Measurements from ENCODE around the gene SPRING1. TPM values are rescaled to one million over a fixed set of nuclear protein-coding genes. Genes with fewer than 3 reads are reported as not detected.

The SPRING1 gene
- polyA plus RNA-seq (2012; ENCODE audit: missing spikeins), result 9.1 TPM

- DNase-seq (ENCODE audit: insufficient read length) (peak; percentile 98), FAIRE-seq (peak; percentile 98)
- TF ChIP-seq POLR2AphosphoS5 (IDR thresholded peaks at IDR 0.05; ENCODE audit: low read depth, low read length) (peak; percentile 74), TAF1 (IDR thresholded peaks at IDR 0.05; ENCODE audit: borderline replicate concordance, low read depth, low read length) (0 out of 2 replicates have a peak, but pooled peaks have one; percentile 54), POLR2A (IDR thresholded peaks at IDR 0.05; ENCODE audit: low read depth, low read length) (peak; percentile 91; the same call in 1 of the 2 replicates)
These were observed at the start of gene SPRING1, which contains the start of gene RNFT2 for GRCh38 chr12:116737774-116738657. Gene SPRING1, minus strand, starts transcription at chr12:116738069. Its CDS starts 169 bp downstream, at chr12:116737900. Gene RNFT2, plus strand, starts transcription at chr12:116738315. Its CDS starts 2,183 bp downstream, at chr12:116740498.

GRCh38 chr12:116784238-116784612, 46.4 kb upstream of the SPRING1 start:
- TF ChIP-seq POLR2A (IDR thresholded peaks at IDR 0.05; ENCODE audit: low read depth, low read length) (no peak), TAF1 (IDR thresholded peaks at IDR 0.05; ENCODE audit: borderline replicate concordance, low read depth, low read length) (no peak), POLR2AphosphoS5 (IDR thresholded peaks at IDR 0.05; ENCODE audit: low read depth, low read length) (no peak)
- DNase-seq (ENCODE audit: insufficient read length) (no peak), FAIRE-seq (no peak)

GRCh38 chr12:116783525-116784237, 45.8 kb upstream of the SPRING1 start:
- TF ChIP-seq POLR2AphosphoS5 (IDR thresholded peaks at IDR 0.05; ENCODE audit: low read depth, low read length) (no peak), POLR2A (IDR thresholded peaks at IDR 0.05; ENCODE audit: low read depth, low read length) (no peak), TAF1 (IDR thresholded peaks at IDR 0.05; ENCODE audit: borderline replicate concordance, low read depth, low read length) (no peak)
- DNase-seq (ENCODE audit: insufficient read length) (no peak), FAIRE-seq (no peak)

- FAIRE-seq (no peak), DNase-seq (ENCODE audit: insufficient read length) (no peak)
- TF ChIP-seq TAF1 (IDR thresholded peaks at IDR 0.05; ENCODE audit: borderline replicate concordance, low read depth, low read length) (no peak), POLR2A (IDR thresholded peaks at IDR 0.05; ENCODE audit: low read depth, low read length) (no peak), POLR2AphosphoS5 (IDR thresholded peaks at IDR 0.05; ENCODE audit: low read depth, low read length) (no peak)
These were observed 43.1 kb upstream of the SPRING1 start for GRCh38 chr12:116780942-116781341.

GRCh38 chr12:116779597-116779996, 41.7 kb upstream of the SPRING1 start:
- FAIRE-seq (no peak), DNase-seq (ENCODE audit: insufficient read length) (no peak)
- TF ChIP-seq TAF1 (IDR thresholded peaks at IDR 0.05; ENCODE audit: borderline replicate concordance, low read depth, low read length) (no peak), POLR2AphosphoS5 (IDR thresholded peaks at IDR 0.05; ENCODE audit: low read depth, low read length) (no peak), POLR2A (IDR thresholded peaks at IDR 0.05; ENCODE audit: low read depth, low read length) (no peak)

- FAIRE-seq, result no peak
- TF ChIP-seq POLR2AphosphoS5 (IDR thresholded peaks at IDR 0.05; ENCODE audit: low read depth, low read length) (no peak), POLR2A (IDR thresholded peaks at IDR 0.05; ENCODE audit: low read depth, low read length) (no peak), TAF1 (IDR thresholded peaks at IDR 0.05; ENCODE audit: borderline replicate concordance, low read depth, low read length) (no peak)
- DNase-seq (ENCODE audit: insufficient read length), result no peak
These were observed 39.4 kb upstream of the SPRING1 start for GRCh38 chr12:116777245-116777644.

- FAIRE-seq, result no peak
- DNase-seq (ENCODE audit: insufficient read length), result no peak
- no peak for TF ChIP-seq TAF1 (IDR thresholded peaks at IDR 0.05; ENCODE audit: borderline replicate concordance, low read depth, low read length)
These were observed 36.2 kb upstream of the SPRING1 start for GRCh38 chr12:116774020-116774419.

- no peak for DNase-seq (ENCODE audit: insufficient read length)
- no peak for FAIRE-seq
- TF ChIP-seq TAF1 (IDR thresholded peaks at IDR 0.05; ENCODE audit: borderline replicate concordance, low read depth, low read length), result no peak
- TF ChIP-seq POLR2A (IDR thresholded peaks at IDR 0.05; ENCODE audit: low read depth, low read length), result no peak
- no peak for TF ChIP-seq POLR2AphosphoS5 (IDR thresholded peaks at IDR 0.05; ENCODE audit: low read depth, low read length)
These were observed 35.4 kb upstream of the SPRING1 start for GRCh38 chr12:116773276-116773731.

GRCh38 chr12:116771651-116772050, 33.8 kb upstream of the SPRING1 start:
- FAIRE-seq (no peak), DNase-seq (ENCODE audit: insufficient read length) (no peak)
- TF ChIP-seq POLR2A (IDR thresholded peaks at IDR 0.05; ENCODE audit: low read depth, low read length) (no peak), TAF1 (IDR thresholded peaks at IDR 0.05; ENCODE audit: borderline replicate concordance, low read depth, low read length) (no peak), POLR2AphosphoS5 (IDR thresholded peaks at IDR 0.05; ENCODE audit: low read depth, low read length) (no peak)

GRCh38 chr12:116766746-116767145, 28.9 kb upstream of the SPRING1 start:
- DNase-seq (ENCODE audit: insufficient read length) (no peak), FAIRE-seq (no peak)
- TF ChIP-seq POLR2AphosphoS5 (IDR thresholded peaks at IDR 0.05; ENCODE audit: low read depth, low read length) (no peak), TAF1 (IDR thresholded peaks at IDR 0.05; ENCODE audit: borderline replicate concordance, low read depth, low read length) (no peak), POLR2A (IDR thresholded peaks at IDR 0.05; ENCODE audit: low read depth, low read length) (no peak)

- TF ChIP-seq POLR2AphosphoS5 (IDR thresholded peaks at IDR 0.05; ENCODE audit: low read depth, low read length) (no peak), POLR2A (IDR thresholded peaks at IDR 0.05; ENCODE audit: low read depth, low read length) (no peak), TAF1 (IDR thresholded peaks at IDR 0.05; ENCODE audit: borderline replicate concordance, low read depth, low read length) (no peak)
- DNase-seq (ENCODE audit: insufficient read length) (no peak), FAIRE-seq (no peak)
These were observed 28.4 kb upstream of the SPRING1 start for GRCh38 chr12:116766285-116766684.

Data from GM12892 (cell line).